ENCODE measurements around the gene DYSF.

- TF ChIP-seq CTCF (IDR thresholded peaks at IDR 0.05; ENCODE audit: poor library complexity, severe bottlenecking) (no peak), EZH2 (IDR thresholded peaks at IDR 0.05; ENCODE audit: borderline replicate concordance, insufficient read depth, low read length, poor library complexity, severe bottlenecking) (no peak), POLR2AphosphoS5 (IDR thresholded peaks at IDR 0.05) (no peak), RAD21 (conservative IDR thresholded peaks at IDR 0.05) (no peak)
- TF ChIP-seq, protein P1, sequence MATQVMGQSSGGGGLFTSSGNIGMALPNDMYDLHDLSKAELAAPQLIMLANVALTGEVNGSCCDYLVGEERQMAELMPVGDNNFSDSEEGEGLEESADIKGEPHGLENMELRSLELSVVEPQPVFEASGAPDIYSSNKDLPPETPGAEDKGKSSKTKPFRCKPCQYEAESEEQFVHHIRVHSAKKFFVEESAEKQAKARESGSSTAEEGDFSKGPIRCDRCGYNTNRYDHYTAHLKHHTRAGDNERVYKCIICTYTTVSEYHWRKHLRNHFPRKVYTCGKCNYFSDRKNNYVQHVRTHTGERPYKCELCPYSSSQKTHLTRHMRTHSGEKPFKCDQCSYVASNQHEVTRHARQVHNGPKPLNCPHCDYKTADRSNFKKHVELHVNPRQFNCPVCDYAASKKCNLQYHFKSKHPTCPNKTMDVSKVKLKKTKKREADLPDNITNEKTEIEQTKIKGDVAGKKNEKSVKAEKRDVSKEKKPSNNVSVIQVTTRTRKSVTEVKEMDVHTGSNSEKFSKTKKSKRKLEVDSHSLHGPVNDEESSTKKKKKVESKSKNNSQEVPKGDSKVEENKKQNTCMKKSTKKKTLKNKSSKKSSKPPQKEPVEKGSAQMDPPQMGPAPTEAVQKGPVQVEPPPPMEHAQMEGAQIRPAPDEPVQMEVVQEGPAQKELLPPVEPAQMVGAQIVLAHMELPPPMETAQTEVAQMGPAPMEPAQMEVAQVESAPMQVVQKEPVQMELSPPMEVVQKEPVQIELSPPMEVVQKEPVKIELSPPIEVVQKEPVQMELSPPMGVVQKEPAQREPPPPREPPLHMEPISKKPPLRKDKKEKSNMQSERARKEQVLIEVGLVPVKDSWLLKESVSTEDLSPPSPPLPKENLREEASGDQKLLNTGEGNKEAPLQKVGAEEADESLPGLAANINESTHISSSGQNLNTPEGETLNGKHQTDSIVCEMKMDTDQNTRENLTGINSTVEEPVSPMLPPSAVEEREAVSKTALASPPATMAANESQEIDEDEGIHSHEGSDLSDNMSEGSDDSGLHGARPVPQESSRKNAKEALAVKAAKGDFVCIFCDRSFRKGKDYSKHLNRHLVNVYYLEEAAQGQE (IDR thresholded peaks at IDR 0.05; ENCODE audit: borderline replicate concordance) = no peak
Observed at GRCh38 chr2:71564790-71565189, 111.4 kb downstream of the DYSF start.

Measured in neural cell (in vitro differentiated cells).